HepG2 (cell line): ENCODE results near the gene RAPH1. TPM values are rescaled to one million over a fixed set of nuclear protein-coding genes. Genes with fewer than 3 reads are reported as not detected.

ENCODE experiments used
- ATAC-seq: fragments of 200-7000 bp; cut with Tn5 transposase; 3 replicates; pipeline ENCODE4 v1.9.1; 2020; ENCODE audit warnings: mild to moderate bottlenecking, moderate library complexity
- BruUV-seq: library from RNA; stranded (reverse); fragments of 400-500 nt; replicated peaks from 2 replicates; lab custom pipeline; 2021; lab: Mats Ljungman, UMichigan
- CTCF ChIA-PET: fragments of 300-600 bp; formaldehyde crosslinking; extraction: SDS; loops from one replicate; lab custom pipeline; 2021; ENCODE audit warnings: low total read pairs, inconsistent platforms, low intra/inter-chr PET ratio; lab: Yijun Ruan, JAX
- POLR2A ChIA-PET: fragments of 350-600 bp; sonication (Branson Sonifier 250); formaldehyde crosslinking; loops from one replicate; lab custom pipeline; 2020; ENCODE audit warnings: antibody characterized with exemption, inconsistent platforms; lab: Yijun Ruan, JAX
- DNase-seq: peaks from one replicate; pipeline ENCODE4 v3.0.0-alpha.2; 2015; ENCODE audit warnings: low spot score
- FAIRE-seq: peaks from 3 replicates; lab custom pipeline; 2011; peaks lifted over from hg19 to GRCh38; lab: Jason Lieb, UNC
- H2AFZ ChIP-seq: one replicate; pipeline ENCODE4 v1.6.1; 2011; ENCODE audit warnings: low read length, inconsistent platforms
- H3K27ac ChIP-seq: fragments of 300-600 bp; 3 replicates; pipeline ENCODE4 v1.8.0; 2011; ENCODE audit warnings: mixed run types, mild to moderate bottlenecking, mixed read lengths, low read length, inconsistent platforms; ENCODE audit not compliant: insufficient read depth; ENCODE audit errors: extremely low read length
- H3K27me3 ChIP-seq, 2 experiments: fragments of 200-600 bp in 1 of 2; 2 replicates in 1 of 2; 3 replicates in 1 of 2; pipeline versions ENCODE4 v1.6.0 to v1.8.0; 2011; ENCODE audit warnings: low read length in 2 of 2, mild to moderate bottlenecking in 2 of 2, moderate library complexity in 2 of 2, inconsistent platforms in 1 of 2; ENCODE audit not compliant: insufficient read depth in 2 of 2, control insufficient read depth in 1 of 2
- H3K36me3 ChIP-seq, 2 experiments: fragments of 200-600 bp in 1 of 2; replicated peaks in 1 of 2; 2 replicates in 1 of 2; 3 replicates in 1 of 2; pipeline versions ENCODE4 v1.5.1 to v1.8.0; 2011; ENCODE audit warnings: low read length in 2 of 2, inconsistent platforms in 1 of 2; ENCODE audit not compliant: insufficient read depth in 2 of 2, control insufficient read depth in 1 of 2
- H3K4me1 ChIP-seq: 2 replicates; pipeline ENCODE4 v1.5.1; 2012; ENCODE audit warnings: low read length, inconsistent platforms; ENCODE audit not compliant: insufficient read depth
- H3K4me2 ChIP-seq: 2 replicates; pipeline ENCODE4 v1.6.0; 2011; ENCODE audit warnings: low read depth, low read length, inconsistent platforms
- H3K4me3 ChIP-seq, 3 experiments: fragments of 200-600 bp in 1 of 3; sonication (generic), shearing (Covaris generic) in 1 of 3; replicated peaks in 1 of 3; 2 replicates each; pipeline ENCODE4 v1.5.1; 2011 to 2016; ENCODE audit warnings: low read length in 3 of 3, inconsistent platforms in 2 of 3, low read depth in 2 of 3, mild to moderate bottlenecking in 2 of 3, control low read depth in 1 of 3, mixed read lengths in 1 of 3; ENCODE audit not compliant: insufficient read depth in 1 of 3
- H3K79me2 ChIP-seq: one replicate; pipeline ENCODE4 v1.6.1; 2011; ENCODE audit warnings: low read length, inconsistent platforms; ENCODE audit not compliant: insufficient read depth
- H3K9ac ChIP-seq: 2 replicates; pipeline ENCODE4 v1.6.0; 2011; ENCODE audit warnings: mild to moderate bottlenecking, low read depth, low read length, inconsistent platforms; ENCODE audit not compliant: insufficient read depth
- H3K9me3 ChIP-seq: 2 replicates; pipeline ENCODE4 v1.5.1; 2012; ENCODE audit warnings: mild to moderate bottlenecking, low read length
- H4K20me1 ChIP-seq: 2 replicates; pipeline ENCODE4 v1.6.0; 2011; ENCODE audit warnings: inconsistent platforms, mild to moderate bottlenecking, low read length, moderate library complexity; ENCODE audit not compliant: insufficient read depth
- AHR ChIP-seq: IDR thresholded peaks from 2 replicates; pipeline ENCODE4 v1.6.1; 2018; ENCODE audit warnings: missing genetic modification reagents, missing compliant biosample characterization
- IRX3 ChIP-seq: sonication (generic); formaldehyde crosslinking; IDR thresholded peaks from 2 replicates; pipeline ENCODE4 v1.8.1; 2023; ENCODE audit warnings: mild to moderate bottlenecking, low read depth, missing genetic modification reagents, borderline replicate concordance
- KLF11 ChIP-seq: IDR thresholded peaks from 2 replicates; pipeline ENCODE4 v1.6.1; 2016; ENCODE audit warnings: missing compliant biosample characterization
- PHF20 ChIP-seq: sonication (generic); formaldehyde crosslinking; IDR thresholded peaks from 2 replicates; pipeline ENCODE4 v1.5.0; 2020; ENCODE audit warnings: mild to moderate bottlenecking, missing genetic modification reagents
- SAFB2 ChIP-seq: sonication (generic); formaldehyde crosslinking; IDR thresholded peaks from 2 replicates; pipeline ENCODE4 v1.5.1; 2020; ENCODE audit warnings: missing genetic modification reagents, low read depth, mild to moderate bottlenecking, borderline replicate concordance
- TCF12 ChIP-seq, 2 experiments: fragments of 450-650 bp in 1 of 2; sonication (generic) in 1 of 2; formaldehyde crosslinking in 1 of 2; IDR thresholded peaks; 2 replicates each; pipeline versions ENCODE4 v1.6.1 to v1.8.0; 2017 to 2022; ENCODE audit warnings: antibody characterized with exemption in 1 of 2, mild to moderate bottlenecking in 1 of 2, missing genetic modification reagents in 1 of 2, moderate library complexity in 1 of 2
- TCF7 ChIP-seq: sonication (generic); IDR thresholded peaks from 2 replicates; pipeline ENCODE4 v1.6.1; 2016; ENCODE audit warnings: antibody characterized with exemption, low read depth
- ZNF264 ChIP-seq: sonication (generic); formaldehyde crosslinking; IDR thresholded peaks from 2 replicates; pipeline ENCODE4 v1.4.0; 2020; ENCODE audit warnings: missing genetic modification reagents
- ZNF569 ChIP-seq: sonication (generic); formaldehyde crosslinking; IDR thresholded peaks from 2 replicates; pipeline ENCODE4 v1.5.0; 2020; ENCODE audit warnings: mild to moderate bottlenecking, missing genetic modification reagents, moderate library complexity, borderline replicate concordance
- ZNF614 ChIP-seq: IDR thresholded peaks from 2 replicates; pipeline ENCODE4 v1.6.1; 2018; ENCODE audit warnings: missing biosample characterization, missing genetic modification reagents, inconsistent platforms, borderline replicate concordance
- ZNF7 ChIP-seq: IDR thresholded peaks from 2 replicates; pipeline ENCODE4 v1.6.1; 2016; ENCODE audit warnings: missing biosample characterization, missing genetic modification reagents
- ZZZ3 ChIP-seq: sonication (generic); formaldehyde crosslinking; IDR thresholded peaks from 2 replicates; pipeline ENCODE4 v1.4.0; 2020; ENCODE audit warnings: missing genetic modification reagents, mild to moderate bottlenecking, borderline replicate concordance
- in situ Hi-C: cut with HindIII; loops from 2 replicates; pipeline ENCODE4 v1.10.0; 2017; ENCODE audit warnings: low pct_unique_long_range_greater_than_20kb; ENCODE audit not compliant: extremely low pct_ligation_motif_present
- intact Hi-C: fragments of 100-400 bp; cut with micrococcal nuclease; formaldehyde crosslinking; loops from one replicate; pipeline ENCODE4 v1.10.0; 2022; ENCODE audit not compliant: unreplicated experiment
- polyA plus RNA-seq, 8 experiments: library from polyadenylated mRNA; depleted of rRNA in 3 of 8; stranded (reverse) in 7 of 8; unstranded in 1 of 8; fragments of >200 nt; fragmentation: Illumina TruSeq in 4 of 8; extraction: Trizol in 4 of 8; gene quantifications; 2 replicates each; pipeline versions ENCODE4 v1.2.1 to v1.2.3, GENCODE V29; 2011 to 2016; ENCODE audit warnings: low read depth in 4 of 8, missing spikeins in 1 of 8, mixed read lengths in 1 of 8; ENCODE audit not compliant: insufficient read depth in 1 of 8
- total RNA-seq, 5 experiments: library from RNA; depleted of rRNA; stranded (reverse); fragments of >200 nt; fragmentation: Illumina TruSeq; extraction: Trizol; gene quantifications; 2 replicates each; pipeline ENCODE4 v1.2.3, GENCODE V29; 2016; ENCODE audit warnings: low read depth in 1 of 5
- TF ChIP-seq, protein P1 (sequence below), 2 experiments: sonication (generic) in 1 of 2; formaldehyde crosslinking in 1 of 2; IDR thresholded peaks; 2 replicates each; pipeline versions ENCODE4 v1.4.0 to v1.6.1; 2016 to 2020; ENCODE audit warnings: borderline replicate concordance in 1 of 2, low read depth in 1 of 2, mild to moderate bottlenecking in 1 of 2, missing genetic modification reagents in 1 of 2
- TF ChIP-seq, protein P2 (sequence below): sonication (generic); formaldehyde crosslinking; IDR thresholded peaks from 2 replicates; pipeline ENCODE4 v1.5.0; 2020; ENCODE audit warnings: mild to moderate bottlenecking, missing genetic modification reagents
- TF ChIP-seq, protein P3 (sequence below): IDR thresholded peaks from 2 replicates; pipeline ENCODE4 v1.6.1; 2016; ENCODE audit warnings: missing genetic modification reagents, missing compliant biosample characterization
- TF ChIP-seq, protein P4 (sequence below), 2 experiments: sonication (generic) in 1 of 2; formaldehyde crosslinking in 1 of 2; IDR thresholded peaks; 2 replicates each; pipeline versions ENCODE4 v1.5.1 to v1.6.1; 2011 to 2020; ENCODE audit warnings: borderline replicate concordance in 1 of 2, low read depth in 1 of 2, low read length in 1 of 2, mild to moderate bottlenecking in 1 of 2, missing genetic modification reagents in 1 of 2, moderate library complexity in 1 of 2

RAPH1 gene
- total and polyA plus RNA-seq, 2 of the 13 experiments (the other 11 are each of a cell fraction or from before 2014, with no cell fraction given) = 5.3 to 6.7 TPM

DNA sequence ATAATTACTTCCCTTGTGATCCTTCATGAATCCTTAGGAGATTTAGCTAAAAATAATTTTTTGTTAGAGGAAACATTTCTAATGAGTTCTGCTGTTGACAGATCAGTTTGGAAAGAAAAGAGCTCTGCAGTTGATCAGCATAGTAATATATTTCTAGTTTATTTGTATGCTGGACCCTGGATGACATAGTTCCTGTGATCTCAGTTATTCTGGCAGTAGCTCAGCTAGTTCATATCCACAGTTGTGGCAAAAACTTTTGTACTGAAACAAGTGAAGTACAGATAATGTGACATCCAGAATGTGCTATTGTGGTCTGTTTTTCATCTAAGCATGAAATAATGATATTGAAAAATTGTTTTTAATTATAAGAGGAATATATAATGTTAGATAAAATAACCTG, 173.2 kb downstream of the RAPH1 start:
- no TSS peak for BruUV-seq
- TF ChIP-seq, protein P1, sequence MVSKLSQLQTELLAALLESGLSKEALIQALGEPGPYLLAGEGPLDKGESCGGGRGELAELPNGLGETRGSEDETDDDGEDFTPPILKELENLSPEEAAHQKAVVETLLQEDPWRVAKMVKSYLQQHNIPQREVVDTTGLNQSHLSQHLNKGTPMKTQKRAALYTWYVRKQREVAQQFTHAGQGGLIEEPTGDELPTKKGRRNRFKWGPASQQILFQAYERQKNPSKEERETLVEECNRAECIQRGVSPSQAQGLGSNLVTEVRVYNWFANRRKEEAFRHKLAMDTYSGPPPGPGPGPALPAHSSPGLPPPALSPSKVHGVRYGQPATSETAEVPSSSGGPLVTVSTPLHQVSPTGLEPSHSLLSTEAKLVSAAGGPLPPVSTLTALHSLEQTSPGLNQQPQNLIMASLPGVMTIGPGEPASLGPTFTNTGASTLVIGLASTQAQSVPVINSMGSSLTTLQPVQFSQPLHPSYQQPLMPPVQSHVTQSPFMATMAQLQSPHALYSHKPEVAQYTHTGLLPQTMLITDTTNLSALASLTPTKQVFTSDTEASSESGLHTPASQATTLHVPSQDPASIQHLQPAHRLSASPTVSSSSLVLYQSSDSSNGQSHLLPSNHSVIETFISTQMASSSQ (IDR thresholded peaks at IDR 0.05; ENCODE audit: low read depth) = no peak
- TF ChIP-seq, protein P1 (CRISPR knock-in tag; IDR thresholded peaks at IDR 0.05; ENCODE audit: borderline replicate concordance) = no peak
- TF ChIP-seq, protein P2, sequence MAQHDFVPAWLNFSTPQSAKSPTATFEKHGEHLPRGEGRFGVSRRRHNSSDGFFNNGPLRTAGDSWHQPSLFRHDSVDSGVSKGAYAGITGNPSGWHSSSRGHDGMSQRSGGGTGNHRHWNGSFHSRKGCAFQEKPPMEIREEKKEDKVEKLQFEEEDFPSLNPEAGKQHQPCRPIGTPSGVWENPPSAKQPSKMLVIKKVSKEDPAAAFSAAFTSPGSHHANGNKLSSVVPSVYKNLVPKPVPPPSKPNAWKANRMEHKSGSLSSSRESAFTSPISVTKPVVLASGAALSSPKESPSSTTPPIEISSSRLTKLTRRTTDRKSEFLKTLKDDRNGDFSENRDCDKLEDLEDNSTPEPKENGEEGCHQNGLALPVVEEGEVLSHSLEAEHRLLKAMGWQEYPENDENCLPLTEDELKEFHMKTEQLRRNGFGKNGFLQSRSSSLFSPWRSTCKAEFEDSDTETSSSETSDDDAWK (CRISPR knock-in tag) = no peak
- TF ChIP-seq, protein P3, sequence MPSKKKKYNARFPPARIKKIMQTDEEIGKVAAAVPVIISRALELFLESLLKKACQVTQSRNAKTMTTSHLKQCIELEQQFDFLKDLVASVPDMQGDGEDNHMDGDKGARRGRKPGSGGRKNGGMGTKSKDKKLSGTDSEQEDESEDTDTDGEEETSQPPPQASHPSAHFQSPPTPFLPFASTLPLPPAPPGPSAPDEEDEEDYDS (CRISPR knock-in tag) = no peak
- TF ChIP-seq KLF11 (CRISPR knock-in tag) (no peak), AHR (CRISPR knock-in tag) (no peak), ZZZ3 (CRISPR knock-in tag) (no peak), ZNF614 (CRISPR knock-in tag) (no peak), SAFB2 (CRISPR knock-in tag) (no peak), ZNF7 (CRISPR knock-in tag) (no peak), TCF12 (IDR thresholded peaks at IDR 0.05) (no peak), TCF12 (CRISPR knock-in tag; IDR thresholded peaks at IDR 0.05) (no peak), IRX3 (CRISPR knock-in tag) (no peak), ZNF264 (CRISPR knock-in tag) (no peak), ZNF569 (no peak), PHF20 (CRISPR knock-in tag) (no peak), TCF7 (no peak)
- TF ChIP-seq, protein P4, sequence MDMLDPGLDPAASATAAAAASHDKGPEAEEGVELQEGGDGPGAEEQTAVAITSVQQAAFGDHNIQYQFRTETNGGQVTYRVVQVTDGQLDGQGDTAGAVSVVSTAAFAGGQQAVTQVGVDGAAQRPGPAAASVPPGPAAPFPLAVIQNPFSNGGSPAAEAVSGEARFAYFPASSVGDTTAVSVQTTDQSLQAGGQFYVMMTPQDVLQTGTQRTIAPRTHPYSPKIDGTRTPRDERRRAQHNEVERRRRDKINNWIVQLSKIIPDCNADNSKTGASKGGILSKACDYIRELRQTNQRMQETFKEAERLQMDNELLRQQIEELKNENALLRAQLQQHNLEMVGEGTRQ (IDR thresholded peaks at IDR 0.05; ENCODE audit: low read depth, low read length) = no peak
- TF ChIP-seq, protein P4 (CRISPR knock-in tag; IDR thresholded peaks at IDR 0.05; ENCODE audit: borderline replicate concordance) = no peak

More for the DNA sequence above, 173.2 kb downstream of the RAPH1 start:
- Histone ChIP-seq H3K79me2 (peaks cover 5% of the 10 kb centered on the region), H2AFZ (no peak overlapping the region), H4K20me1 (no peaks in the 10 kb centered on the region), H3K4me2 (no peak overlapping the region), H3K27me3 (no peaks in the 10 kb centered on the region), H3K4me1 (no peaks in the 10 kb centered on the region), H3K9me3 (no peaks in the 10 kb centered on the region), H3K4me3 (no peak overlapping the region), H3K36me3 (peaks cover 0 to 3% of the 10 kb centered on the region in 2 experiments; a peak in 2 of 5 replicates), H3K27ac (no peak overlapping the region), H3K9ac (no peak overlapping the region)
- ATAC-seq (no peak), DNase-seq (no peak), FAIRE-seq (no peak)
- intact Hi-C loops = no loop called here
- ChIA-PET POLR2A (no interaction called here), CTCF (no interaction called here)
- in situ Hi-C loops = no loop called here
